Upper lobe of left lung (tissue), 6 donors: Measurements from ENCODE around the gene UMAD1. TPM values are rescaled to one million over a fixed set of nuclear protein-coding genes. Genes with fewer than 3 reads are reported as not detected.
A peak's percentile ranks its signal among the peaks of the same experiment; 100 is the strongest.

Experiments
- ATAC-seq, 2 donors: fragments of 200-7000 bp; cut with Tn5 transposase; one replicate each; pipeline ENCODE4 v1.9.1; 2022; ENCODE audit warnings: mild to moderate bottlenecking in 2 of 2, moderate library complexity in 2 of 2; ENCODE audit not compliant: low FRiP score in 2 of 2
- DNase-seq, 2 donors: peaks; one replicate each; pipeline ENCODE4 v3.0.0-alpha.2; 2019 to 2020
- H3K27ac ChIP-seq, 4 donors: fragments of 200-600 bp; sonication (generic); one replicate each; pipeline ENCODE4 v1.5.1; 2016 to 2019
- H3K27me3 ChIP-seq, 4 donors: fragments of 200-600 bp; sonication (generic); one replicate each; pipeline ENCODE4 v1.5.1; 2017 to 2019
- H3K36me3 ChIP-seq, 4 donors: fragments of 200-600 bp; sonication (generic); one replicate each; pipeline ENCODE4 v1.5.1; 2016 to 2019
- H3K4me1 ChIP-seq, 4 donors: fragments of 200-600 bp; sonication (generic); one replicate each; pipeline ENCODE4 v1.5.1; 2018 to 2019
- H3K4me3 ChIP-seq, 4 donors: fragments of 200-600 bp; sonication (generic); one replicate each; pipeline ENCODE4 v1.5.1; 2017 to 2019; ENCODE audit warnings: mild to moderate bottlenecking in 2 of 4, moderate library complexity in 1 of 4
- H3K9me3 ChIP-seq, 4 donors: fragments of 200-600 bp; sonication (generic); one replicate each; pipeline ENCODE4 v1.5.1; 2018 to 2019
- EP300 ChIP-seq, 4 donors: sonication (generic); formaldehyde crosslinking; IDR thresholded peaks; one replicate each; pipeline ENCODE4 v1.5.1; 2017; ENCODE audit warnings: antibody characterized with exemption in 4 of 4, control low read depth in 2 of 4
- POLR2A ChIP-seq, 4 donors: fragments of 450-650 bp; IDR thresholded peaks; one replicate each; pipeline ENCODE4 v1.5.1; 2016 to 2017; ENCODE audit warnings: antibody characterized with exemption in 4 of 4, mild to moderate bottlenecking in 2 of 4
- POLR2AphosphoS5 ChIP-seq, 2 donors: sonication (generic); formaldehyde crosslinking; IDR thresholded peaks; one replicate each; pipeline ENCODE4 v1.5.1; 2017; ENCODE audit warnings: antibody characterized with exemption in 2 of 2
- WGBS, 2 donors: methylation state at CpG; one replicate each; pipeline ENCODE4 v1.1.5; 2017 to 2018; 5-methylcytosine and 5-hydroxymethylcytosine counted together
- total RNA-seq, 6 donors: library from RNA; depleted of rRNA in 4 of 6; stranded (reverse); fragments of >200 nt in 4 of 6; gene quantifications; one replicate each; pipeline versions ENCODE4 v1.1.0 to v1.2.1, GENCODE V29; 2016 to 2021
- TF ChIP-seq, protein P1 (sequence below), 6 experiments: fragments of 450-650 bp in 4 of 6; fragments of 200-600 bp in 2 of 6; sonication (generic) in 2 of 6; IDR thresholded peaks; one replicate each; pipeline ENCODE4 v1.5.1; 2016 to 2019; ENCODE audit warnings: antibody characterized with exemption in 6 of 6
- donor health status: DM: no; HTN: no; CAD: no; lungs with moderate emphysema.
- donor health status: DM: no; HTN: yes; CAD: no; lungs with severe emphysema.

UMAD1 gene
- total RNA-seq, 6 donors from 2014 or later = 8.4 to 29.7 (median 13.3) TPM

DNA sequence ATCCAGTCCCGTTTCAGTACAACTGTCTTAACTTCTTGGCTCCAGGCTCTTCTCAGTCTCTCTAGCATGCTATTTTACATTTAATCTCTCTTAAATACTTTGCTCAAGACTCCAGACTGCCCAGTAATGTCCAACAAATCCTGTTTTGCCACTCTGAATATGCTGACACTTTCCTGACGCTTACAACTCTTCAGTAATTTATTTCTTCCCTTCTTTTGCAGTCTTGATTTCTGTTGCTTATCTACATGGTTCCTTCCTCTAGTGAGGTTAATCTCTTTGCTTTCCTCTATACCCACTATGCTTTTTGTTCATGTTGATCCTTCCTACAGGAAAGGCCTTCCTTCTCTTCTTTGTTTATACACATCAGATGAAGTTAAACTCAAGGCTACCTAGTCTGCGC, 23.7 kb downstream of the UMAD1 start:
- no peak for ATAC-seq
- Histone ChIP-seq H3K36me3 (no peaks in the 10 kb centered on the region), H3K9me3 (no peaks in the 10 kb centered on the region), H3K4me1 (peaks cover 0 to 8% (median 7%) of the 10 kb centered on the region in 4 donors), H3K4me3 (no peak overlapping the region), H3K27me3 (no peaks in the 10 kb centered on the region), H3K27ac (no peak overlapping the region)
- TF ChIP-seq, protein P1, sequence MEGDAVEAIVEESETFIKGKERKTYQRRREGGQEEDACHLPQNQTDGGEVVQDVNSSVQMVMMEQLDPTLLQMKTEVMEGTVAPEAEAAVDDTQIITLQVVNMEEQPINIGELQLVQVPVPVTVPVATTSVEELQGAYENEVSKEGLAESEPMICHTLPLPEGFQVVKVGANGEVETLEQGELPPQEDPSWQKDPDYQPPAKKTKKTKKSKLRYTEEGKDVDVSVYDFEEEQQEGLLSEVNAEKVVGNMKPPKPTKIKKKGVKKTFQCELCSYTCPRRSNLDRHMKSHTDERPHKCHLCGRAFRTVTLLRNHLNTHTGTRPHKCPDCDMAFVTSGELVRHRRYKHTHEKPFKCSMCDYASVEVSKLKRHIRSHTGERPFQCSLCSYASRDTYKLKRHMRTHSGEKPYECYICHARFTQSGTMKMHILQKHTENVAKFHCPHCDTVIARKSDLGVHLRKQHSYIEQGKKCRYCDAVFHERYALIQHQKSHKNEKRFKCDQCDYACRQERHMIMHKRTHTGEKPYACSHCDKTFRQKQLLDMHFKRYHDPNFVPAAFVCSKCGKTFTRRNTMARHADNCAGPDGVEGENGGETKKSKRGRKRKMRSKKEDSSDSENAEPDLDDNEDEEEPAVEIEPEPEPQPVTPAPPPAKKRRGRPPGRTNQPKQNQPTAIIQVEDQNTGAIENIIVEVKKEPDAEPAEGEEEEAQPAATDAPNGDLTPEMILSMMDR (IDR thresholded peaks at IDR 0.05) = no peak
- TF ChIP-seq POLR2AphosphoS5 (IDR thresholded peaks at IDR 0.05) (no peak), EP300 (IDR thresholded peaks at IDR 0.05) (no peak), POLR2A (IDR thresholded peaks at IDR 0.05) (no peak)
- DNase-seq = no peak
- WGBS, 2 donors = 57% methylated on average over 3 of the region's 3 CpGs

DNA sequence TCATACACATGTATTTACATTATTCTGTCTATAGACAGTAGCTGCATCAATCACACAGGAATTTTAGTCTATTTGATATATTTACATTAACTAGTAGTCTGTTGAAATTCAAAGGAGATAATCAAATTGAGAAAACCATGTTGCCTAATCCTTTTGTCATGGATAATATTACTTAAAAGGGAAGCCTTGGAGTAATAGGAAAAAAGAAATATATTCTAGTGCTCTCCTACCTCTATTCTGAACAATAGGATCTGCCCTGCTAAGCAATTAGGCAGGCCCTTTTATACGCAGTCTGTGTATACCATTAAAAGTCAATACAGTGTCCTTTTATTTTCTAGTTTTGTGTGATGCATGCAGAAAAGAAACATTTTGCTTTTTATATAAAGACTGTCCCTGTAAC, 24.5 kb downstream of the UMAD1 start:
- ATAC-seq (no peak), DNase-seq (no peak)
- TF ChIP-seq POLR2A (IDR thresholded peaks at IDR 0.05) = no peak
- no peak for TF ChIP-seq POLR2AphosphoS5 (IDR thresholded peaks at IDR 0.05)
- no peak for TF ChIP-seq EP300 (IDR thresholded peaks at IDR 0.05)
- TF ChIP-seq, protein P1 (IDR thresholded peaks at IDR 0.05) = no peak
- Histone ChIP-seq H3K27ac (no peak overlapping the region), H3K4me3 (no peak overlapping the region), H3K4me1 (peaks cover 0 to 8% (median 7%) of the 10 kb centered on the region in 4 donors), H3K36me3 (no peaks in the 10 kb centered on the region), H3K27me3 (no peaks in the 10 kb centered on the region), H3K9me3 (no peaks in the 10 kb centered on the region)
- 91 to 100% methylated on average over 1 of the region's 1 CpG for WGBS, 2 donors

DNA sequence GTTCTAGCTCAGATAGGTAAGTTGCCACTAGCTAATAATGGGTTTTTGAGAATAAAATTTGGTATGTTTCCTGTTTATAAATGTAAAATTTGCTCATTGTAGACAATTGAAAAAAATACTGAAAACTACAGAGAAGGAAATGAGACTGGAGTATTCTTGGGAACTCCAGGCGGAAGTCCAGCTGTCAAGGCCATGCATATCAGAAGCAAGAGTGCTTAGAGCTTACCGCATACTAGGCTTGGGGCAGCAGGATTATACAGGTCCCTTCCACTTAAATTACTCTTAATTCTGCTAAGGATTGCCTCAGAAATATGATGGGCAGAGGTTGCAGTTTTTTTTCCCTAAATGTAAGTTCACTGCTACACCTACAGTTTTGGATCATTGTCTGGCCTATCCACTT, 26.6 kb downstream of the UMAD1 start:
- no peaks in the 10 kb centered on the region for H3K36me3 ChIP-seq
- WGBS, 2 donors = 89 to 90% methylated on average over 2 of the region's 2 CpGs
- ATAC-seq = no peak
- peaks cover 0 to 8% (median 6%) of the 10 kb centered on the region in 4 donors for H3K4me1 ChIP-seq
- no peak for DNase-seq
- H3K27me3 ChIP-seq = no peaks in the 10 kb centered on the region
- no peaks in the 10 kb centered on the region for H3K9me3 ChIP-seq
- no peak overlapping the region for H3K27ac ChIP-seq
- no peak for TF ChIP-seq EP300 (IDR thresholded peaks at IDR 0.05)
- TF ChIP-seq POLR2A (IDR thresholded peaks at IDR 0.05) = no peak
- TF ChIP-seq, protein P1 (IDR thresholded peaks at IDR 0.05) = no peak
- no peak for TF ChIP-seq POLR2AphosphoS5 (IDR thresholded peaks at IDR 0.05)
- H3K4me3 ChIP-seq = no peak overlapping the region

DNA sequence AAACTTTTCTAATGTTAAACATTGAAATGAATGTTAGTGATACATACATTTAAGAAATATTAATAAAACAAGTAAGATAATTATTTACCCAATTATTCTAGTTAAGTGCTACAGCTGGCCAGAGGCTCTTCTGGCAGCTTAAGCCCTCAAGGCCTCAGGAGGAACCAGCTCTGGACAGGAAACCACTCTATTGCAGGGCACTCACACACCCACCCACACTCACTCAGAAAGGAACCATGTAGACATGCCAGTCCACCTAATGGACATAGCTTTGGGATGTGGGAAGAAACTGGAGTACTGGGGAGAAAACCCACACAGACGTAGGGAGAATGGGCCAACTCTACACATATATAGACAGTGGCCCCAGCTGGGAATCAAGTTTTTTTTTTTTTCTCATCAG, 28.2 kb downstream of the UMAD1 start:
- TF ChIP-seq EP300 (IDR thresholded peaks at IDR 0.05) (no peak), POLR2A (IDR thresholded peaks at IDR 0.05) (no peak), POLR2AphosphoS5 (IDR thresholded peaks at IDR 0.05) (no peak)
- TF ChIP-seq, protein P1 (IDR thresholded peaks at IDR 0.05) = no peak
- Histone ChIP-seq H3K4me3 (no peak overlapping the region), H3K27me3 (no peaks in the 10 kb centered on the region), H3K27ac (no peak overlapping the region), H3K9me3 (no peaks in the 10 kb centered on the region), H3K4me1 (peaks cover 0 to 8% (median 6%) of the 10 kb centered on the region in 4 donors), H3K36me3 (no peaks in the 10 kb centered on the region)
- ATAC-seq (peak; percentile 37 to 43), DNase-seq (peak in 1 of 2 donors; percentile 37)
- WGBS, 2 donors = 81 to 91% methylated on average over 1 of the region's 1 CpG

DNA sequence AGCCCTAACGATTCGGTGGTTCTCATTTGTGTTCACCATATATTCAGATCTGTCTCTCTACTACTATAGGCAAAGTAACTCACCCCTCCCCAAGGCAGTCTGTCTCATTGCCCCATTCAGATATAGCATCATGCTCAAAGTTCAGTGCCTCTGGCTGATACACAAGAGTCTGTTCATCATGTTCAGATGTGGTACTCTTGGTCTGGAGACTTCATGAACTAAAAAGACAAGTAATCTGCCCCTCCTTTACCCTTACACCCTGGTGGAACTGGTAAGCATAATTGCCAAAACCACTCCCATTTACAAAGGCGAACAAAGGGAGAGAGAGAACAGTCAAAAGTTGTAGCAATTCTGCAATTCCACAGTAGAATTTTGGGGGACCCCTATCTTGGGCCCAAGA, 29.9 kb downstream of the UMAD1 start:
- Histone ChIP-seq H3K9me3 (no peaks in the 10 kb centered on the region), H3K27ac (no peak overlapping the region), H3K4me1 (no peaks in the 10 kb centered on the region), H3K4me3 (no peak overlapping the region), H3K27me3 (no peaks in the 10 kb centered on the region), H3K36me3 (peaks cover 0 to 4% (median 0%) of the 10 kb centered on the region in 4 donors)
- no peak for ATAC-seq
- no peak for DNase-seq
- TF ChIP-seq POLR2A (IDR thresholded peaks at IDR 0.05) (no peak), POLR2AphosphoS5 (IDR thresholded peaks at IDR 0.05) (no peak), EP300 (IDR thresholded peaks at IDR 0.05) (no peak)
- TF ChIP-seq, protein P1 (IDR thresholded peaks at IDR 0.05) = no peak
- 95 to 96% methylated on average over 3 of the region's 3 CpGs for WGBS, 2 donors
